GM11168 (cell line): ENCODE data around the gene CRNKL1.

ENCODE experiments used
- in situ Hi-C: fragments of 300-500 bp; cut with MboI; formaldehyde crosslinking; loops from one replicate; pipeline ENCODE4 v1.12.0; 2022; ENCODE audit warnings: low sequenced_read_pairs; ENCODE audit not compliant: unreplicated experiment

Gene CRNKL1

GRCh38 chr20:19992996-19993908, 59.0 kb downstream of the CRNKL1 start:
- in situ Hi-C loops = no loop called here

DNA sequence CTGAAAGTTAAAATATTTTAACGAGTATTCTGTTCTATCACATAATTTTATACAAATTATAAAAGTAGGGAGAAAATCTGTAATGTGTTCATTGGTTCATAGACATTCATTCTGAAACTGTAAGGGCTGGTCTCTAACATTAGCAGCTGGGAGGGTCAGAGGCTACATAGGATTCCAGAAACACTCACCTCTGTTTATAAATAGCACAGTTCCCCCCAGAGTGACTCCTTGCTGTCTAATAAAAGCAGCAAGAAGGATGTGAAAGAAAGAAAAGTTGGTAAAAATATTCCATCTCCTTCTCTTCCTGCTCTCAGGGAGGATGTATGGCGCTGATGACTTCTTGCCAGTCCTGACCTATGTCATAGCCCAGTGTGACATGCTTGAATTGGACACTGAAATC, 60.4 kb downstream of the CRNKL1 start:
- in situ Hi-C loops = no loop called here

DNA sequence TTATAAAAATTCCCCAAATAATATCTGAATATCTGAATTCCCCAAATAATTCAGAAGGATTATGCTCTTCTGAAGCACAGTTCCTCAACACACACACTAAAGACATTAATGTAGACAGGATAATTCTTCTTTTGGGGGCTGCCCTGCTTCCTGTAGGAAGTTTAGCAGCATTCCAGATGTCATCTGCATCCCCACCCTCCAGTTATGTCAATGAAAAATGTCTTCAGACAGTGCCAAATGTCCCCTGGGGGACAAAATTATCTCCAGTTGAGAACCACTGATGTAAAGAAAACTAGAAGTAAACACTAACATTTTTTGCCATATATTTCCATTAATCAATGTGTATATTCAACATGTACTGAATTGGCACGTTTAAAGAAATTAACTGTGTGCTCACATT, 61.0 kb downstream of the CRNKL1 start:
- in situ Hi-C loops = no loop called here

DNA sequence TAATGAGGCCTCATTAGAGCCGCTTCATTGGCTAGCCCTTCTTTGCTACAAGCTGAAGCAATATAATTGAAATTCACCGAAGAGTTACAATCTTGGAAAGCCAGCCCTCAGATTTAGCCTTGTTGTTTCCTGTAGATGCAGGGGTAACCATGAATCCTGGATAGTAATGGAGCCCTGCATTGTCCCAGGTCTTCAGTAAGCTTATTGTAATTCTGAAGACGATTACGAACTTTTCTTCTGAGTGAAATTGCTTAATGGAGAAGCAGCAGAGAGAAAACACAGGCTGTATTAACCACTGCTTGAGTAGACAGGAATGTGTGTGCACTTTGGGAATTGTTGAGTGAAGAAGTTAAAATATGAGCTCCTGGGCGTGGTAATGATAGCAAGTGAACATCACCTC, 61.4 kb downstream of the CRNKL1 start:
- in situ Hi-C loops = no loop called here

- in situ Hi-C loops = loop anchor here (10.0 kb wide), 1 partner anchor 202 kb away; no protein-coding TSS in a partner anchor
Measured at GRCh38 chr20:19987046-19987445, 65.2 kb downstream of the CRNKL1 start.

DNA sequence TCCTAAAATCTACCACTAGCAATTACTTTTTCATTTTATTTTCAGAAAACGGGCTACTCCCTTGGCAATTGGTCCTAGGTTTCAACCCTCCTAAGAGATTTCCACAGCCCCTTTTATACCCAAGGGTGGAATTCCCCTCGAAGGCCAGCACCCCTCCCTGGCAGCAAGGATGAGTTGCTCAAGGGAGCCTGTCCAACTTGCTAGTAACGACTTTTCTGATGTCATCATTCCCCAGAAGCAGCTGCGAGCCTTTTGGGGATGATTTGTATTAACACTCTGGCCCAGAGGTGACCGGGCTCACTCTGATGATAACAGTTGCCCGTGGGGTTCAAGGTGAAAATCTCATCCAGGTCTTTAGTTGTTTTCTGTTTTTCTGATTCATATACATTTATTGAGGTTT, 65.8 kb downstream of the CRNKL1 start:
- in situ Hi-C loops = loop anchor here (10.0 kb wide), 1 partner anchor 202 kb away; no protein-coding TSS in a partner anchor
